Adrenal gland (tissue), 5 donors: ENCODE measurements around the gene CDC25C.

Source experiments
- POLR2A ChIP-seq, 2 donors: fragments of 450-650 bp; IDR thresholded peaks; one replicate each; pipeline ENCODE4 v1.6.1; 2017; ENCODE audit warnings: antibody characterized with exemption in 2 of 2, mild to moderate bottlenecking in 2 of 2, moderate library complexity in 1 of 2
- TF ChIP-seq, protein P1 (sequence below), 6 experiments: fragments of 450-650 bp in 4 of 6; fragments of 200-600 bp in 2 of 6; sonication (generic) in 1 of 6; IDR thresholded peaks; 1 replicate in 5 of 6; 2 replicates in 1 of 6; pipeline versions ENCODE4 v1.5.1 to v1.8.0; 2016 to 2021; ENCODE audit warnings: antibody characterized with exemption in 6 of 6, mild to moderate bottlenecking in 2 of 6, moderate library complexity in 1 of 6
- donor health status: DM: no; HTN: no; CAD: no.

DNA sequence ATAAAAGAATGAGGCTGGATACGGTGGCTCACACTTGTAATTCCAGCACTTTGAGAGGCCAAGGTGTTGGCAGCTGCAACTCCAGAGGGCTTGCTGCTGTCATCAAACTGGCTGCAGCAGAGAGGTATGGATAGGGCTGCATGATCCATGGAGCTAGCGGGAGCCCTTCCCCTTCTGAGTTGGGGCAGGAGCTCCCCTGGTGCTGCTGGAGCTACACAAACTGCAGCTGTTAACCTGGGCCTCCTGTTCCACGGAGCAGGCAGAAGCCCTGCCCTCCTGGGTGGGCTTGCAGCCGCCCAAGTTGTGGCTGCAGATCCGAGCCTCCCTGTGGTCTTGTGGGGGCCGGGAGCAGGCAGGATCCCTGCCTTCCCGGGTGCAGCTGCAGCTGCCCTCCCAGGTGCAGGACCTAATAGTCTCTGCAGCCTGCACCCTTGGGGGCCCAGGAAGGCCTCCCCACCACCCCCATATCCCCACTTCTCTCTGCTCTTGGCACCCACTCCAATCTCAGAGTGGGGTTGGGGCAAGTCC, 15.8 kb downstream of the CDC25C start:
- TF ChIP-seq, protein P1, sequence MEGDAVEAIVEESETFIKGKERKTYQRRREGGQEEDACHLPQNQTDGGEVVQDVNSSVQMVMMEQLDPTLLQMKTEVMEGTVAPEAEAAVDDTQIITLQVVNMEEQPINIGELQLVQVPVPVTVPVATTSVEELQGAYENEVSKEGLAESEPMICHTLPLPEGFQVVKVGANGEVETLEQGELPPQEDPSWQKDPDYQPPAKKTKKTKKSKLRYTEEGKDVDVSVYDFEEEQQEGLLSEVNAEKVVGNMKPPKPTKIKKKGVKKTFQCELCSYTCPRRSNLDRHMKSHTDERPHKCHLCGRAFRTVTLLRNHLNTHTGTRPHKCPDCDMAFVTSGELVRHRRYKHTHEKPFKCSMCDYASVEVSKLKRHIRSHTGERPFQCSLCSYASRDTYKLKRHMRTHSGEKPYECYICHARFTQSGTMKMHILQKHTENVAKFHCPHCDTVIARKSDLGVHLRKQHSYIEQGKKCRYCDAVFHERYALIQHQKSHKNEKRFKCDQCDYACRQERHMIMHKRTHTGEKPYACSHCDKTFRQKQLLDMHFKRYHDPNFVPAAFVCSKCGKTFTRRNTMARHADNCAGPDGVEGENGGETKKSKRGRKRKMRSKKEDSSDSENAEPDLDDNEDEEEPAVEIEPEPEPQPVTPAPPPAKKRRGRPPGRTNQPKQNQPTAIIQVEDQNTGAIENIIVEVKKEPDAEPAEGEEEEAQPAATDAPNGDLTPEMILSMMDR (IDR thresholded peaks at IDR 0.05): no peak
- TF ChIP-seq POLR2A (IDR thresholded peaks at IDR 0.05): no peak
